Testis (tissue), 5 donors: ENCODE data around the gene SLC36A1. TPM values are rescaled to one million over a fixed set of nuclear protein-coding genes. Genes with fewer than 3 reads are reported as not detected.

ENCODE experiments used
- DNase-seq: peaks from one replicate; pipeline ENCODE4 v3.0.0-alpha.2; 2019
- H3K27ac ChIP-seq, 2 donors: fragments of 200-600 bp; sonication (generic); one replicate each; pipeline ENCODE4 v1.5.1; 2019
- H3K27me3 ChIP-seq: fragments of 200-600 bp; sonication (generic); one replicate; pipeline ENCODE4 v1.5.1; 2019
- H3K36me3 ChIP-seq: fragments of 200-600 bp; sonication (generic); one replicate; pipeline ENCODE4 v1.5.1; 2017; ENCODE audit warnings: low read depth; ENCODE audit errors: missing control alignments
- H3K4me1 ChIP-seq: fragments of 200-600 bp; sonication (generic); one replicate; pipeline ENCODE4 v1.5.1; 2019
- H3K4me3 ChIP-seq, 2 donors: fragments of 200-600 bp; sonication (generic); one replicate each; pipeline ENCODE4 v1.5.1; 2017 to 2019
- H3K9me3 ChIP-seq: fragments of 200-600 bp; sonication (generic); one replicate; pipeline ENCODE4 v1.5.1; 2017
- POLR2A ChIP-seq: fragments of 450-650 bp; IDR thresholded peaks from one replicate; pipeline ENCODE4 v1.6.1; 2017; ENCODE audit warnings: antibody characterized with exemption, mild to moderate bottlenecking, moderate library complexity
- WGBS, 2 donors: methylation state at CpG; one replicate each; pipeline ENCODE4 v1.1.5; 2018; 5-methylcytosine and 5-hydroxymethylcytosine counted together
- intact Hi-C: fragments of 100-400 bp; cut with DNase I; formaldehyde crosslinking; loops from one replicate; pipeline ENCODE4 v1.15.1; 2023; ENCODE audit warnings: low total_unique reads
- long read RNA-seq, 2 donors: transcript quantifications; one replicate each; lab custom pipeline, GENCODE V29; 2026
- polyA plus RNA-seq: library from polyadenylated mRNA; stranded (reverse); fragments of 350-450 nt; fragmentation: Illumina TruSeq; extraction: RNeasy Lipid Tissue Mini Kit (QIAGEN cat#74804); gene quantifications from one replicate; pipeline ENCODE4 v1.2.3, GENCODE V29; 2014; ENCODE audit warnings: low read depth, low replicate concordance; ENCODE audit not compliant: insufficient read depth
- total RNA-seq, 2 donors: library from RNA; depleted of rRNA; stranded (reverse); fragments of >200 nt; gene quantifications; one replicate each; pipeline ENCODE4 v1.2.3, GENCODE V29; 2016
- TF ChIP-seq, protein P1 (sequence below), 3 experiments: fragments of 450-650 bp in 2 of 3; fragments of 200-600 bp in 1 of 3; sonication (generic) in 1 of 3; IDR thresholded peaks; one replicate each; pipeline ENCODE4 v1.5.1; 2016 to 2019; ENCODE audit warnings: antibody characterized with exemption in 3 of 3, mild to moderate bottlenecking in 2 of 3, moderate library complexity in 1 of 3

Gene SLC36A1
- total RNA-seq (10 to 100 TPM; 31.2 to 31.3 TPM), polyA plus RNA-seq (33.4 TPM)
- long read RNA-seq, donor 1, full-length matches to known transcripts: 2 of 2 reads
- long read RNA-seq, donor 1, partial matches to known transcripts: 0 of 2 reads
- long read RNA-seq, donor 1, other reads (novel, unspliced or antisense): 0 of 2 reads
- long read RNA-seq, donor 2, full-length matches to known transcripts: 2 of 2 reads
- long read RNA-seq, donor 2, partial matches to known transcripts: 0 of 2 reads
- long read RNA-seq, donor 2, other reads (novel, unspliced or antisense): 0 of 2 reads

- intact Hi-C loops: loop anchor here (10.0 kb wide), 1 partner anchor 57 kb away; no protein-coding TSS in a partner anchor
- 1% methylated on average over 14 to 46 of the region's 46 CpGs for WGBS, 2 donors
- TF ChIP-seq POLR2A: no peak
- TF ChIP-seq, protein P1, sequence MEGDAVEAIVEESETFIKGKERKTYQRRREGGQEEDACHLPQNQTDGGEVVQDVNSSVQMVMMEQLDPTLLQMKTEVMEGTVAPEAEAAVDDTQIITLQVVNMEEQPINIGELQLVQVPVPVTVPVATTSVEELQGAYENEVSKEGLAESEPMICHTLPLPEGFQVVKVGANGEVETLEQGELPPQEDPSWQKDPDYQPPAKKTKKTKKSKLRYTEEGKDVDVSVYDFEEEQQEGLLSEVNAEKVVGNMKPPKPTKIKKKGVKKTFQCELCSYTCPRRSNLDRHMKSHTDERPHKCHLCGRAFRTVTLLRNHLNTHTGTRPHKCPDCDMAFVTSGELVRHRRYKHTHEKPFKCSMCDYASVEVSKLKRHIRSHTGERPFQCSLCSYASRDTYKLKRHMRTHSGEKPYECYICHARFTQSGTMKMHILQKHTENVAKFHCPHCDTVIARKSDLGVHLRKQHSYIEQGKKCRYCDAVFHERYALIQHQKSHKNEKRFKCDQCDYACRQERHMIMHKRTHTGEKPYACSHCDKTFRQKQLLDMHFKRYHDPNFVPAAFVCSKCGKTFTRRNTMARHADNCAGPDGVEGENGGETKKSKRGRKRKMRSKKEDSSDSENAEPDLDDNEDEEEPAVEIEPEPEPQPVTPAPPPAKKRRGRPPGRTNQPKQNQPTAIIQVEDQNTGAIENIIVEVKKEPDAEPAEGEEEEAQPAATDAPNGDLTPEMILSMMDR (IDR thresholded peaks at IDR 0.05): peak; percentile 97 to 99 (median 99)
Observed at GRCh38 chr5:151447174-151448037, at the start of gene SLC36A1. Gene SLC36A1, plus strand, starts transcription at chr5:151447603. Its CDS starts 11,190 bp downstream, at chr5:151458793.

GRCh38 chr5:151405334-151406160, 41.9 kb upstream of the SLC36A1 start:
- no peaks in the 10 kb centered on the region for H3K36me3 ChIP-seq
- H3K4me3 ChIP-seq: no peak overlapping the region
- intact Hi-C loops: no loop called here
- H3K9me3 ChIP-seq: no peaks in the 10 kb centered on the region
- H3K27ac ChIP-seq: no peak overlapping the region
- 82 to 83% methylated on average over 4 of the region's 4 CpGs for WGBS, 2 donors
- H3K27me3 ChIP-seq: no peaks in the 10 kb centered on the region
- no peaks in the 10 kb centered on the region for H3K4me1 ChIP-seq
- DNase-seq: no peak
- TF ChIP-seq POLR2A: no peak
- TF ChIP-seq, protein P1 (IDR thresholded peaks at IDR 0.05): no peak

More at GRCh38 chr5:151447174-151448037, at the start of gene SLC36A1:
- Histone ChIP-seq H3K36me3 (no peaks in the 10 kb centered on the region), H3K27me3 (no peaks in the 10 kb centered on the region), H3K4me1 (peaks cover 42% of the 10 kb centered on the region), H3K9me3 (no peaks in the 10 kb centered on the region), H3K4me3 (peak within 1 kb of the TSS; percentile 73 to 90), H3K27ac (peak within 1 kb of the TSS; percentile 69 to 82)
- DNase-seq: peak; percentile 97

- no peak for TF ChIP-seq POLR2A
- TF ChIP-seq, protein P1 (IDR thresholded peaks at IDR 0.05): peak in 2 of 3 experiments; percentile 27 to 48
- peak; percentile 24 for DNase-seq
- WGBS, 2 donors: 84 to 85% methylated on average over 8 of the region's 8 CpGs
- intact Hi-C loops: no loop called here
- no peaks in the 10 kb centered on the region for H3K4me1 ChIP-seq
- no peaks in the 10 kb centered on the region for H3K36me3 ChIP-seq
- no peak overlapping the region for H3K27ac ChIP-seq
- H3K27me3 ChIP-seq: no peaks in the 10 kb centered on the region
- H3K9me3 ChIP-seq: no peaks in the 10 kb centered on the region
- no peak overlapping the region for H3K4me3 ChIP-seq
Observed at GRCh38 chr5:151406322-151406947, 41.0 kb upstream of the SLC36A1 start.

DNA sequence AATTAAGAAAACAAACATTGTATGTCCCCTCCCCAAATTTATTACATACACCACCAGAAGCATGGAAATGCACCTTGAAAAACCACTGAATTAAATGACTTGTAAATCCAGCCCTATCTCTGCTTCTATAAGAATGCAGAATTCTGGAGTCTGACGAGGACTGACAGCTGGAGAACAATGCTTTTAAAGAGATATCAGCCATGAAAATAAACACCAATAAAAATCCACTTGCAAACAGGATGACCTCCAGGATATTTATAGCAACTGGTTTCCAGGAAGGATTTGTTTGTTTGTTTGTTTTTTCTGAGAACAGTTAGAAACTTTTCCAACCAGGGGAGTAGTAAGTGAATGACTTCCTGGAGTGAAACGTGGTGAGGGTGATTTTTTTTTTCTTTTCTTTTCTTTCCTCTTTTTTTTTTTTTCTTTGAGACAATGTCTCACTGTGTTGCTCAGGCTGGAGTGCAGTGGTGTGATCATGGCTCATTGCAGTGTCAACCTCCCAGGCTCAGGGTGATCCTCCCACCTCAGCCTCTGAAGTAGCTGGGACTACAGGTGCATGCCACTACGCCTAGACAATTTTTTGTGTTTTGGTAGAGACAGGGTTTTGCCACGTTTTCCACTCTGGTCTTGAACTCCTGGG, 38.7 kb upstream of the SLC36A1 start:
- no peaks in the 10 kb centered on the region for H3K4me1 ChIP-seq
- TF ChIP-seq, protein P1 (IDR thresholded peaks at IDR 0.05): no peak
- no peak for TF ChIP-seq POLR2A
- 29 to 38% methylated on average over 3 to 4 of the region's 4 CpGs for WGBS, 2 donors
- no peaks in the 10 kb centered on the region for H3K36me3 ChIP-seq
- H3K9me3 ChIP-seq: no peaks in the 10 kb centered on the region
- H3K4me3 ChIP-seq: no peak overlapping the region
- H3K27me3 ChIP-seq: no peaks in the 10 kb centered on the region
- intact Hi-C loops: no loop called here
- no peak overlapping the region for H3K27ac ChIP-seq
- no peak for DNase-seq
